ENCODE data around the gene ITGB6. TPM values are rescaled to one million over a fixed set of nuclear protein-coding genes. Genes with fewer than 3 reads are reported as not detected.

Gene ITGB6
- total RNA-seq, 6 donors from 2014 or later = 52.6 to 124 (median 68.8) TPM

DNA sequence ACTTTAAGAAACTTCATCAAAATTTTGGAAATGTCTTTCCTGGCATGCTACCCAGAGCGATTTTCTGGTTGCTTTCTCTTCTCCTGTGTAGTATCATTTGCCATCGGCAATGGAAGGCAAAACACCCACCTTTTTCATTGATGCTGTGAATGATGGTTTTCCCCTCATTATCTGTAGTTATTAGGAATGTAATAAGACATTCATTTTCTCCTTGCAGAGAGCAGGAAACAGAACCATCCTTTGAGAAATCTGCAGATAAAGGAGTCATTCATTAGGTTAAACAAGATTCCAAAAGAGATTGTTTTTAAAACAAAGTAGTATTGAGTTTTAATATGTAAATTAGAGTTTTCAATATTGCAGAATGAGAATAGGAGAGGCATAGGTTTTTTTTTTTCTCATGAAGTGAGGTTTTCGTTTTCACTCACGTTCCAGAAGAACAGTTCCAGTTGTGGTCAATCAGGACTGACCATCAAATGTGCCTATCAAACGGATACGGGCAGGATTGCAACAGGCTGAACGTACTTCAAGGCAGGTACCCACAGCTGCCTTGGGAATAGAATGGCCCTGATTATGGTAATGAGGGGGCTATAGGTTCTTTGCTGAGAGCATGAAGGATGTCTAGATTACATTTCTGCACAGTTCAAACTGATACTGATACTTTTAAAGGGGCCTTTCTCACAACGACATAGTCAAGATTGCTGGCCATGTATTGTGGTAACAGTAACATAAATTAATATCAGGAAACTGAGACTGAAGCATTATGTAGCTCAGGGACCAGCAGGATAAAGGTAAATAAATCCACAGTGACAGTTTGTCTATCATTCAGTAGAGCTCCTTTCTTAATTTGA, 87.9 kb downstream of the ITGB6 start:
- no peak overlapping the region for H3K27ac ChIP-seq
- DNase-seq (no peak), ATAC-seq (ENCODE audit: low FRiP score in 2 of 2) (no peak)
- TF ChIP-seq POLR2AphosphoS5 (IDR thresholded peaks at IDR 0.05) (no peak), EP300 (IDR thresholded peaks at IDR 0.05) (no peak), POLR2A (IDR thresholded peaks at IDR 0.05) (no peak)
- TF ChIP-seq, protein P1, sequence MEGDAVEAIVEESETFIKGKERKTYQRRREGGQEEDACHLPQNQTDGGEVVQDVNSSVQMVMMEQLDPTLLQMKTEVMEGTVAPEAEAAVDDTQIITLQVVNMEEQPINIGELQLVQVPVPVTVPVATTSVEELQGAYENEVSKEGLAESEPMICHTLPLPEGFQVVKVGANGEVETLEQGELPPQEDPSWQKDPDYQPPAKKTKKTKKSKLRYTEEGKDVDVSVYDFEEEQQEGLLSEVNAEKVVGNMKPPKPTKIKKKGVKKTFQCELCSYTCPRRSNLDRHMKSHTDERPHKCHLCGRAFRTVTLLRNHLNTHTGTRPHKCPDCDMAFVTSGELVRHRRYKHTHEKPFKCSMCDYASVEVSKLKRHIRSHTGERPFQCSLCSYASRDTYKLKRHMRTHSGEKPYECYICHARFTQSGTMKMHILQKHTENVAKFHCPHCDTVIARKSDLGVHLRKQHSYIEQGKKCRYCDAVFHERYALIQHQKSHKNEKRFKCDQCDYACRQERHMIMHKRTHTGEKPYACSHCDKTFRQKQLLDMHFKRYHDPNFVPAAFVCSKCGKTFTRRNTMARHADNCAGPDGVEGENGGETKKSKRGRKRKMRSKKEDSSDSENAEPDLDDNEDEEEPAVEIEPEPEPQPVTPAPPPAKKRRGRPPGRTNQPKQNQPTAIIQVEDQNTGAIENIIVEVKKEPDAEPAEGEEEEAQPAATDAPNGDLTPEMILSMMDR (IDR thresholded peaks at IDR 0.05) = no peak
- H3K27me3 ChIP-seq = no peaks in the 10 kb centered on the region
- WGBS, 2 donors = 87% methylated on average over 8 of the region's 8 CpGs
- no peak overlapping the region for H3K4me3 ChIP-seq
- peaks cover 0 to 3% (median 0%) of the 10 kb centered on the region in 4 donors for H3K36me3 ChIP-seq
- no peaks in the 10 kb centered on the region for H3K4me1 ChIP-seq
- H3K9me3 ChIP-seq = no peaks in the 10 kb centered on the region

DNA sequence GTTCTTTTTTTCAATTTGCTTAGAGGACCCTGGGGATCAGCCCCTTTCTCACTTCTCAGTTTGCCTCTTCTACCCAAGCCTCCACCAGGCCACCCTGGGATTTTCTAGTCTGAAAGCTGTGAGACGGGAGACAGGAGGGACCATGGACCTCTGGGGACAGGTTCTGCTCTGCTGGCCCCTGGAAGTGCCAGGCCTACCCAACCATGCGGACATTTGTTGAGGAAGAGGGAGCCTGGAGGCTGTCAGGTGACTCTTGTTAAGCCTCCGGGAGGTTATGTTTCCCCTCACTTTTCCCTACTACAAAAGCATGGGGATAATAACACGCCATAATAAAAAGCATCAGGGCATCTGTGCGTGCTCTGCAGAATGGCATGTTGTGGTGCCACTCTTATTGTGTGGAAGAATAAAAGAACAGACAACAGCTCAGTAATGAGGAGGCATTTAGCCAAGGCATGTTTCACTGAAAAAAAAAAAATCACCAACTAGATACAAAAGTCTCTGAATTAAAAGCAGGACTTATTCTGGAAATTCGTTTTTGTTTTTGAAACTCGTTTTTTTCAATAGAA, 89.3 kb downstream of the ITGB6 start:
- ATAC-seq (ENCODE audit: low FRiP score in 2 of 2) (no peak), DNase-seq (no peak)
- Histone ChIP-seq H3K27ac (no peak overlapping the region), H3K4me3 (no peak overlapping the region), H3K4me1 (no peaks in the 10 kb centered on the region), H3K36me3 (peaks cover 0 to 3% (median 0%) of the 10 kb centered on the region in 4 donors), H3K27me3 (no peaks in the 10 kb centered on the region), H3K9me3 (no peaks in the 10 kb centered on the region)
- TF ChIP-seq POLR2AphosphoS5 (IDR thresholded peaks at IDR 0.05) = no peak
- TF ChIP-seq, protein P1 (IDR thresholded peaks at IDR 0.05) = no peak
- TF ChIP-seq EP300 (IDR thresholded peaks at IDR 0.05) = no peak
- TF ChIP-seq POLR2A (IDR thresholded peaks at IDR 0.05) = no peak
- 92 to 94% methylated on average over 7 of the region's 7 CpGs for WGBS, 2 donors

DNA sequence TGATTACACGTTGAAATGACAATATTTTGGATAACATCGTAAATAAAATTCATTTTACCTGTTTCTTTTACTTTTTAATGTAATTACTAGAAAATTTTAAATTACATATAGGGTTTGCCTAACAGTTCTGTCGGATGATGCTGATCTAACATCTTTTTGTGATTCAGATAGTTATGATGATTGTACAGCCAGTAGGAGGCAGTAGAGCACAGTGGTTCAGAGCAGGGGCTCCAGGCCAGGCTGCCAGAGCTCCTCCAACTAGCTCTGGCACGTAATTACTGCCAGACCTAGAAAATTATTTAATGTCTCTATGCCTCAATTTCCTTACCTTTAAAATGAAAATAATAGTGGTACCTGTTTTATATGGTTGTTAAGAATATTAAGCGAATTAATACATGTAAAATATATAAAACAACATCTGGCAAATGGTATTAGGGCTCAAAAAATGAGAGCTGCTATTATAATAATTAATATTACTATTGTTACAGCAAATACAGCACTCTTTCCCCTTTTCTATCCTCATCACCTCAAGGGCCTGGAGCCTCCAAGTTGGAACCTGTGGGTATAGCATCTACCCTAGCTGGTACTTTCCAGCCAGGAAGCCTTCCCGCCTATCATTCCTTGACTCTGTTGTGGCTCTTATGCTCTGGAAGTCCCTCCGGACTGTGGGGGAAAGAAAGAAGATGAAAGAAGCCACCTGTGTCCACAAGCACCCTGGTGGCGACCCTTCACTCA, 90.0 kb downstream of the ITGB6 start:
- peak; percentile 75 to 92 for ATAC-seq (ENCODE audit: low FRiP score in 2 of 2)
- H3K36me3 ChIP-seq = peaks cover 0 to 3% (median 0%) of the 10 kb centered on the region in 4 donors
- no peak overlapping the region for H3K27ac ChIP-seq
- H3K4me1 ChIP-seq = no peaks in the 10 kb centered on the region
- no peak overlapping the region for H3K4me3 ChIP-seq
- TF ChIP-seq, protein P1 (IDR thresholded peaks at IDR 0.05) = peak; percentile 53 to 77 (median 58)
- TF ChIP-seq EP300 (IDR thresholded peaks at IDR 0.05) = no peak
- no peaks in the 10 kb centered on the region for H3K9me3 ChIP-seq
- H3K27me3 ChIP-seq = no peaks in the 10 kb centered on the region
- WGBS, 2 donors = 39 to 50% methylated on average over 8 of the region's 8 CpGs
- peak in 1 of 2 donors; percentile 63 for DNase-seq

DNA sequence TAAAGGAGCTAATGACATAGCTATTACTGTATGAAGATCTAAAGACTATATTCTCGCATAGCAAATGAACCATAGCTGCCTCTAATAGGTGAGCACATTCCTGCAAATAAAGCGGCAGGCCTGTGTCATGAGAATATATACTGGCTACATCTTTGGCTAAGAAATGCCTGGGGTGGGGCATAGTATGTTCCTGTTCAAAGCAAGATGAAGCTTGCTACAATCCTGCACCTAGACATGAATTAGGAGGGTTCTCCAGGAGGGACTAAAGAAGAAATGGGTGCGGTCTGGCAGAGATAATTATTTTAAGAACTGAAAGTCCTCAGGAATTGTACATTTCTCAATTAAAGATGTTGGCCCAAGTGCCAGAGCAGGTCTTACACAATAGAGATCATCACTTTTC, 90.8 kb downstream of the ITGB6 start:
- 86 to 87% methylated on average over 3 of the region's 3 CpGs for WGBS, 2 donors
- DNase-seq (no peak), ATAC-seq (ENCODE audit: low FRiP score in 2 of 2) (no peak)
- no peaks in the 10 kb centered on the region for H3K9me3 ChIP-seq
- H3K27me3 ChIP-seq = no peaks in the 10 kb centered on the region
- no peak overlapping the region for H3K27ac ChIP-seq
- TF ChIP-seq POLR2AphosphoS5 (IDR thresholded peaks at IDR 0.05) (no peak), EP300 (IDR thresholded peaks at IDR 0.05) (no peak), POLR2A (IDR thresholded peaks at IDR 0.05) (no peak)
- TF ChIP-seq, protein P1 (IDR thresholded peaks at IDR 0.05) = no peak
- no peaks in the 10 kb centered on the region for H3K4me1 ChIP-seq
- peaks cover 0 to 3% (median 0%) of the 10 kb centered on the region in 4 donors for H3K36me3 ChIP-seq
- H3K4me3 ChIP-seq = no peak overlapping the region
